Bronchial epithelial cell (primary cell): Measurements from ENCODE around the gene HOTAIR. TPM values are rescaled to one million over a fixed set of nuclear protein-coding genes. Genes with fewer than 3 reads are reported as not detected.

Experiments
- DNase-seq: peaks from one replicate; pipeline ENCODE4 v3.0.0-alpha.2; 2010; ENCODE audit warnings: low read depth
- FAIRE-seq: peaks from 2 replicates; lab custom pipeline; 2011; peaks lifted over from hg19 to GRCh38; lab: Jason Lieb, UNC
- H3K27me3 ChIP-seq: 2 replicates; pipeline ENCODE4 v1.5.1; 2011; ENCODE audit warnings: low read length; ENCODE audit not compliant: control insufficient read depth, insufficient read depth
- H3K36me3 ChIP-seq: 2 replicates; pipeline ENCODE4 v1.5.1; 2011; ENCODE audit warnings: low read length; ENCODE audit not compliant: control insufficient read depth, insufficient read depth
- H3K4me3 ChIP-seq: 2 replicates; pipeline ENCODE4 v1.5.1; 2011; ENCODE audit warnings: mild to moderate bottlenecking, low read depth, low read length, control low read depth
- CTCF ChIP-seq: IDR thresholded peaks from 2 replicates; pipeline ENCODE4 v1.5.1; 2011; ENCODE audit warnings: mild to moderate bottlenecking, moderate library complexity, low read length, control low read depth, inconsistent platforms; ENCODE audit not compliant: insufficient read depth, severe bottlenecking
- total RNA-seq: library from RNA; depleted of rRNA; stranded (reverse); fragments of >200 nt; gene quantifications from 2 replicates; pipeline ENCODE4 v1.2.1, GENCODE V29; 2014

HOTAIR gene
- total RNA-seq, 1 donor from 2014 or later: not detected

- no peaks in the 10 kb centered on the region for H3K36me3 ChIP-seq
- TF ChIP-seq CTCF: no peak
- H3K4me3 ChIP-seq: no peak overlapping the region
- no peak for DNase-seq
- H3K27me3 ChIP-seq: peaks cover 89% of the 10 kb centered on the region
- FAIRE-seq: no peak
Observed at GRCh38 chr12:53993162-53994008, 18.6 kb upstream of the HOTAIR start.

GRCh38 chr12:53992377-53992889 lies 17.7 kb upstream of the HOTAIR start:
- Histone ChIP-seq H3K27me3 (peaks cover 86% of the 10 kb centered on the region), H3K4me3 (no peak overlapping the region), H3K36me3 (no peaks in the 10 kb centered on the region)
- DNase-seq: no peak
- no peak for FAIRE-seq
- TF ChIP-seq CTCF: no peak

DNA sequence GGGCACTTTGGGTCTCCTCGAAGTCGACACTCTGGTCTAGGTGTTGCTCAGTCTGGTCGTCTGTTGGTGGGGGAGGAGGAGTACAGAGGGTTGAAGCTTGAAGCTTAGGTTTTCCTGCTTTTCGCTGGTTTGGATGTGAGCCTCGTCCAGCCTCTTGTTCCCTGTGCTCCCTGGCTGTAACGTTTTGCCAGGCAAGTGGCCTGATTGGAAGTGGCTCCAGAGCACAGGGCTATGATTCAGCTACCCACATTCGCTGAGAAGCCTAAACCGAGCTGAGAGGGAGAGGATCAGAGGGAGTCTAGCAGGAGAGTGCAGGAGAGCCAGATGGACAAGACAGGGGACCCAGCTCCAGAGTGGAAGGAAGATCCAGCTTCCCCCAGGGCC lies 16.3 kb upstream of the HOTAIR start:
- H3K4me3 ChIP-seq: no peak overlapping the region
- DNase-seq: no peak
- TF ChIP-seq CTCF: no peak

GRCh38 chr12:53990311-53991076 lies 15.7 kb upstream of the HOTAIR start:
- TF ChIP-seq CTCF: no peak
- H3K27me3 ChIP-seq: peaks cover 88% of the 10 kb centered on the region
- no peak overlapping the region for H3K4me3 ChIP-seq

More for the DNA sequence above, 16.3 kb upstream of the HOTAIR start:
- FAIRE-seq: peak; percentile 13
- no peaks in the 10 kb centered on the region for H3K36me3 ChIP-seq
- H3K27me3 ChIP-seq: peaks cover 86% of the 10 kb centered on the region

GRCh38 chr12:53989227-53990113 lies 14.7 kb upstream of the HOTAIR start:
- FAIRE-seq: no peak
- no peaks in the 10 kb centered on the region for H3K36me3 ChIP-seq

More at GRCh38 chr12:53990311-53991076, 15.7 kb upstream of the HOTAIR start:
- DNase-seq (no peak), FAIRE-seq (no peak)
- H3K36me3 ChIP-seq: no peaks in the 10 kb centered on the region

More at GRCh38 chr12:53989227-53990113, 14.7 kb upstream of the HOTAIR start:
- DNase-seq: peak; percentile 12
- no peak overlapping the region for H3K4me3 ChIP-seq
- peaks cover 85% of the 10 kb centered on the region for H3K27me3 ChIP-seq
- TF ChIP-seq CTCF: peak; percentile 50
